ENCODE results near the gene DUSP22.

Gene DUSP22

DNA sequence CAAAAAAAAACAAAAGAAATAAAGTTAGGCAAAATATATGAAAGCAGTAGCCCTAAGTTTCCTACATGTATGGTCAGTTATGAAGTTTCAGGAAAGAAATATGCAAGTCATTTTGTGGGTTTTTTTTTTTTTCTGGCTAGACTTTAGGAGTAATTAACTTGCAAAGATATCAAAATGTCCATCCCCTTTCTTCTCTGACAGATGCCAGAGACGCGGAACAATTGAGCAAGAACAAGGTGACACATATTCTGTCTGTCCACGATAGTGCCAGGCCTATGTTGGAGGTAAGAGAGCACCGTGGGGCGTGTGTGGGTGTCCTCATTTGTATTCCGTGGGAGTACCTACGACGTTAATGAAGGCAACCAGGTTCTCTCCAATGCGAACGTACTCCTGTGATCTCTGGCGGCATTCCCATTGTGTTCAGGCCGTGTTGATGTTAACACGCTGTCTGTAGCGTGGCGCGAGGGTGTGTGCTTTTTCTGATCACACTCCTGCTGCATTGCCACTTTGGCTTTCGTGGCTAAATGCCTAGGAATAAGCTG is 19.5 kb downstream of the DUSP22 start:
- no peak for DNase-seq

DNA sequence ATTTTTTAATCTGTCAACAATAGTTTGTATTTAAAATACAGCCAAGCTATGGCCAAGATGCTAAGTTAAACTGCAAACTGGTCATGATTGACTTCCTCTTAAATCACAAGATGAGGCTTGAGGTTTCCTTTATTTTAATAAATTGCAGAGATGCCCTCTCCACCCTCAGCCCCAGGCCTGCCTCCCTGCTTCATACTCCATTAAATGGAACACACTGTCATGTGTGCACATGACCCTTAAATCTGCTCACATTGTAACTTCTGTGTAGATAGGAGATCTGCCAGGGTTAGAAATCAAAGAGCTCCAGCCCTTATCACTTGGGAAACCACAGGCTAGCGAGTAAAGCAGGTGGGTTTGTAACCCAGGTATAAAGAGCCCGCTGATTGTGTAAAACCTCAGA is 20.8 kb downstream of the DUSP22 start:
- no peak for DNase-seq

DNA sequence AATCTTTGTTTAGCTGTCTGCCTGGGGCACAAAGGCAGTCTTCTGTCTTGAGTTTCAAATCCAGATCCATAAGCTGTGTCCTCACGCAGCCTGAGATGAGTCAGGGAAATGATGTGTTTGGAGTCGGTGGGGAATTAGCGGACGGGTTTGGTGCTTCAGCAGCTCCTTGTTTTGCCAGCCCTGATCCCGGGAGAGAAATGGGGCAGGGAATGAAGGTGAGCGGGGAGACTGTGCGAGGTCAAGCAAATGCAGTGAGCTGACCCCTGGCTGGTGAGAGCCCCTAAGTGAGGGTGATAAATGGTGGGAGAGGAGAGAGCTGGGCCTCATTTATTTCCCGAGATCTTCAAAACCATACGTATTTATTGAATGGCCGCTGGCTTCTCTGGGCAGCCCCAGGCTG is 21.6 kb downstream of the DUSP22 start:
- DNase-seq, result no peak

DNA sequence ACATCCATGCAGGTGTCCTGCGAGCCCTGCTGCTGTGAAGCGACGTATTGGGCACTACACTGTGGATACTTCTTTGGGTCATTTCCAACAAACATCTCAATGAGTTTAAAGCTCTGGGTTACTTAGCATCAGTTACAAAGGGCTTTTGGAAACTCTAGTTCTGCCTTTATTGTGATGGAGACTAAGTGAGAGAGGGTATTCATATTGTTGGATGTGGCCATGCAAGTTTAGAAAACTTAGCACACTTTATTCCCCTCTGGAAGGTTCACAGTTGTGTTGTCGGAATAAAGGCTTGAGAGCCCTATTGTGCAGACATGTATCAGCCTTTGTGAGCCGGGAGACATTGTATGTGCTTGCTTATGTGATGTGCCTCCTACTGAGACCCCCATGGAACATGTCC is 22.1 kb downstream of the DUSP22 start:
- DNase-seq, result no peak

DNA sequence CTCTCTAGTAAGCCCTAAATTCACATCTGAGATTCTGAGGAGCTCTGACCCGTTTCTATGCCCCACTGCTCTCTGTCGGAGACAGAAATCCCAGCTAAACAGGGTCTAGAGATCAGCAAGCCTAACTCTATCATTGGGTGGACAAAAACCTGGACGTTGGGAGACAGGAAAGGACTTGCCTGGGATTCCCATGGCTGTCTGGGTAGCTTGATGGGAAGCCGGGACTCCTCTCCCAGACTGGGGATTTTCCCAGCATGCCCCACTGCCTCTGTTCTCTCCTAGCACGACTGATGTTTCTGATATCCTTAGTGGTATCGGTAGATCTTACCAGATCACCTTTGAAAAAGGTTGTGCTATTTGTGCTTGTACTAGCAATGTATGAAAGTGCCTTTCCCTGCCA is 22.9 kb downstream of the DUSP22 start:
- no peak for DNase-seq

DNA sequence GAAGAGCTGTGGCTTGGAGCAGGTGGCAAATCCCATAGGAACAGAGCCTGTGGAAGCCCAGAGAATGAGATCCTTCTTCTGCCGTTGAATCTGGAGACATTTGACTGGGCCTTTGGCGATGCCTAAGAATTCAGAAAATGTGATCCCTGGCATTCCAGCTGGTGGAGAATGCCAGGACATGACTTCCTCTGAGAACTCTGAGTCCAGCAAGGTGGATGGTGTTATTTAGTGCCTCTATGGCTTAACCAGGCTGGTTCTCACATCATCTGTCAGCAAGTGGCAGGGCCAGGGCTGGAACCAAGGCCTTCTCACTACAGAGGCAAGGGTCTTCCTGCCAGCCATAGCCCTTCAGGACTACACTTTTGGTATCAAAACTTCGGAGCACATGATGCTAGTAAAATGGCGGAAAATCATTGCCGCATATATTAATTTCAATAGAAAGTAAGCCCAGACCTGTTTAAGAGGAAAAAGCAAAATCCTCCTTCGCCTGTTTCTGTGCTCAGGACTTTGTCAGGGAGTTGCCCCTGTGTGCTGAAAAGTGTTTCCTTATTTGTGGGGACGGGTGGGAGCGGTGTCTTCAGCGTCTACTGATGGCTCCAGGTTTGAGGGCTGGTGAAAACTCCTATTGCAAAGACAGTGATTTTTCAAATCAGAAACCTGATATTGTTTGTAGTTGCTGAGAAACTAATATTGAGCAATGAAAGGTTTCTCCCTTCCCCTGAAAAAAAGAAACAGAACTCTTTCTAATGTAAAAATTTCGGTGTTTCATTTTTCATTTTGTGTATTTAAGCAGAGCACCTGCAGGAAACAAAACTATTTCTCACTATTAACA is 23.9 kb downstream of the DUSP22 start:
- DNase-seq, result no peak

DNA sequence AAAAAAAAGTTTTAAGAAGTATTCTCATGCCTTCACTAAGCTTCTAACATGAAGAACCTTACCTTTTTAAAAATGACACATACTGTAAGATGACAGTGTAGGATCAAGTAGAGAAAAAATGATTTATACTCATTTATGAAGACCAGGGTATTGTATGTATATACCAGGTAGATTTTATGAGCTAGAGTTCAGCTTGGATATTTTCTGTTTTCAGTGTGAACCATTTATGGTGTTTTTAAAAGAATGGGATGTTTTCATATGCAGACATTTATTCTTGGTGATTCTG is 24.4 kb downstream of the DUSP22 start:
- DNase-seq, result no peak

DNA sequence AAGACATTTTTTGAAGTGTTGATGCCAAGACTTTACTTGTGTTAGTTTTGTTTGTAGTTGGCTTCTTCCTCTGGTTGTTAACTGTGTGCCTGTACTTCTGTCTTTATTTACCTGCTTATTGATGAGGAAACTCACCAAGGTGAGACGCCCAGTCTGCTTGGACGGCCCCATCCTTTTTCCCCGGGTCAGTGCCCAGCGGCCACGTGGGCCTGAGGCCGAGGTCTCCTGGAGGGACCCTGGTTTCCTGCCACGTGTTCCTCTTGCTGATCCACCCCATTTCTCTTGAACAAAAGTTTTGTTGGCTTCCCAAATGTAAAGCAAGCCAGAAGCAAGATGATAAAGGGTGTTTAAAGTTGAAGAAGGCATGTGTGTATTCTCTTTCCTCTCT is 24.8 kb downstream of the DUSP22 start:
- DNase-seq, result no peak

DNA sequence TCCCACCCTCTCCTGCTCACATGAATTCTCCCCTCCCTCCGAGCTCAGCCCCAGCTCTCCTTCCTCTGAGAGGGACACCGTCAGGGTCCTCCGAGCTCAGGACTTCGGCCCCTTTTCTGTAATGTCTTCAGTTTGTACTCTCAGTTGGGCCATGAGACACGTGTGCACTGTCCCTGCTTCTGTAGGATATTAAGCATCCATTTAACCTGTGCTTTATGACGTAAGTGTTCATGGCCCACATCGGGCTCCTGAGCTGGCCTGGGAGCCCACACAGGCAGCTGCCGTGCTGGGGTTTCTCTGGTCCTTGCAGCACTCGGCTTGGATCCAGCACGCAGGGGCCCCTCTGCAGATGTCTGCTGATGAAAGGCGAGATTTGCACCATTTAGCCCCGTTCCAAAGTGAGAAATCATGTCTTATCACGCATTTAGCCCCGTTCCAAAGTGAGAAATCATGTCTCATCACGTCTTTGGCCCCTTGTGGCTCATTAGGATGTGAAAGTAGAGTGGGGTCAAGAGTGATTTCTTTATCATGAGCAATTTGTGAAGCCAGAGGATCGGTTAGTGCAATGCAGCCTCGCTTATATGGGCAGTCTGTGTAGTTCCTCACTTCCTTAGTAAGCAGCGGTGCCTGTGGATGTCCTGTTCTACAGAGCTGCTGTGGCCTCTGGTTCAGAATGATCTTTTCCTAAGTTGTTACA is 25.3 kb downstream of the DUSP22 start:
- no peak for DNase-seq

DNA sequence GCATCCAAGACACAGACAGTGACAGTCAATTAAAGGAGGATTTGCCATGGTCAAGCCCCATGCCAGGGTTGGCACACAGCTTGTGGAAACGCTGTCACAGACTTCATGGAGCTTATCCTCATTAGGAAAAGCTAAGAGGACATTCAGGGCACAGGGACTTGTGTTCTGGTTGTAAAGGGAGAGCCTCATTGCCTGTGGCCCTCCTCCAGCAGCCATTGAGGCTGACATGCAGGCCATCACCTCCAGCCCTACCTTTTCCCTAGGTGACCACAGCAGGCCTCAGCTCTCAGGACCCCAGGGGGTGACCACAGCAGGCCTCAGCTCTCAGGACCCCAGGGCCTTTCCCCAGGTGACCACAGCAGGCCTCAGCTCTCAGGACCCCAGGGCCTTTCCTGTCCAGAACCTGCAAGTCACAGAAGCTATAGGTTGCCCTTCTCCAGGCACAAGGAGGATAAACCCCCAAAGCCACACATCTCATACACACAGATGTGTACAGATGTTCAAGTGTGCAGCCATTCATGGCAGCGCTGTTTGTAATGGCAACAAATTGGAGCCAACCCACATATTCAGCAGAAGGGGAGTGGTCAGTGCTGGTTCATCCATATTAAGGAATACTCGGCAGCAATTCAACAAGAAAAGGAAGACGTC is 26.1 kb downstream of the DUSP22 start:
- no peak for DNase-seq

DNA sequence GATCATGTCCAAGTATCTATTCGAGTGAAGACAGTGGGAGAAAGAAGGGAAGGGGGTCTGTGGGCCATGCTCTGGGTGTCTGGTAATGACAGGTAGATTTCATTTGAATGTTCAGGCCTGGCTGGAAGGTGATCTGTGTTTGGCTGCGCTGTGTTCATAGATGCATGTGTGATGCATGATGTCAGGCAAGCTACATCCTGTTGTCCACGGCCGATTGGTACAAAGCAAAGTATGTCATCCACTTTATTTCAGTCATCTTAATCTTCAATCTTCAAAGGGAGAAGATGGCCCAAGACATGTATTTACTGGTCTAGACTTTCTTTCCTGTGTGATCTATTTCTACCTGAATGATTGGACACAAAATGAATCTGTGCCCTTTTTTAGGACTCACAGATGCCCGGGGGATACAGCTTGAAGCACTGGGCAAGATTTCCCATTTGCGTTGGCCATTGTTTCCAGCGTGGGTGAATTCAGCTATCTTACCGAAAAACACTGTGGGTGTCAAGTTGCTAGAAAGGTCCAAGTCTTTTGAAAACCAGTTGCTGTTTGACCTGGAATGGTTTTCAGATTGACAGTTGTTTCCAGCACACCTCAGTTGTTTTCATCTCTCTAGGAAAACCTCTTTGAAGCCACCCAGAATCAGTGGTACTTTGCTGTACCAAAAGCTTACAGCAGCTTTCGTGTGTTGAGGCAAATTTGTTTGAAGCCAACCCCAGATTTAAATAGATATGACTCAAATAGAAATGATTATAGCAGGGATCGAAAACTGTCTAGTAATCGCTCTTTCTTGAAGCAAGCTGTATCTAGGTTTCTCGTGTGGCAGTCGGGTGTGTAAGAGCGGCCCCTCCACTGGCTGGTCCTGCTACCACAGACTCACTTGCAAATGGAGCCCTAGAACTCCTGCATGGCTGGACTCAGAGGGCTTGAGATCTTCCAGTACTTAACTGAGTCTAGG is 27.2 kb downstream of the DUSP22 start:
- no peak for DNase-seq

DNA sequence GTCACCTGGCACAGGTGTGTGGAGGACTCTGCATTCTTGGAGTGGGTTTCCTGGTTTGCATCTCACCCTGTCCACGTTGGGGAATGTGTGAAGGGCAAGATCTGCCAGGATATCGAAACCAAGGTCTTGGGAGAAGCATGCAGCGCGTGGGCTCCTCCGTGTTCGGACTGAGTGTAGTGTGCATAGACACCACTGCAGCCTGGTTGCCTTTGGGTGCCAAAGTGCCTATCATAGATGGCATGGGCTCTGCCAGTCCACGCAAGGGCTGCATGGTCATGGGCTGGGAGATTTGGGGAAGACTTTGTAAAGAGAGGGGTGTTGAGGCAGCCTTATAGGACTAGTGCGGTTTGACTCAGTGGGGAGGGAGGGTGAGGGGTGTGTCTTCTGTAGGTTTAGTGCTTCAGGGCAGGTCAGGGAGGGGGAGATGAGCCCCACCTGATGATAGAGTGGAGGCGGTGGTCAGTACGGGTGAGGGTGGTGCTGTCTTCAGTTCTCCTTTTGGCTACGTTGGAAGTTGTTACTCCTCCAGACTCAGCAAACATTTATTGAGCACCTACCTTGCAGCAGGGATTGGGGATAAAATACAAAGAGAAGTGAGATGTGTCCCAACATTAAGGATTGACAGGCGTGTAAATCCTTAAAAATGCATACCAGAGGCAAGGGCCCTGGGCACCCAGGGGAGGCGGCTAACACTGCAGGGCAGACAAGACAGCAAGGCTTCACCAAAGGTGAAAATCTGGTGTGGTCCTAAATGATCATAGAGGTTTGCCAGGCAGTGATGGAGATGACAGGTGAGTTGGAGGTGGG is 28.3 kb downstream of the DUSP22 start:
- DNase-seq, result no peak

DNA sequence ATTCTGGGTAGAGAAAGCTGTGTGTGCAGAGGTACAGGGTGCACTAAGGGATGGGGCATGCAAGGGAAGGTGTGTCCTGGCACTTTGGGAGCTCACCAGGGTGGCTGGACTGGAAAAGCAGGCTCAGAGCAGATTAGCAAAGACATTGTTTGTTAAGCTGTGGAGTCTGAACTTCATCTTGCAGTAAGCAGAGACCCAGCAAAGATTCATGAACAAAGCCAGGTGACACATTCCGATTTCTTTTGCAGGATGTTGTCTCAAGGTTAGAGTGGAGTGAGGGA is 28.8 kb downstream of the DUSP22 start:
- DNase-seq, result no peak

DNA sequence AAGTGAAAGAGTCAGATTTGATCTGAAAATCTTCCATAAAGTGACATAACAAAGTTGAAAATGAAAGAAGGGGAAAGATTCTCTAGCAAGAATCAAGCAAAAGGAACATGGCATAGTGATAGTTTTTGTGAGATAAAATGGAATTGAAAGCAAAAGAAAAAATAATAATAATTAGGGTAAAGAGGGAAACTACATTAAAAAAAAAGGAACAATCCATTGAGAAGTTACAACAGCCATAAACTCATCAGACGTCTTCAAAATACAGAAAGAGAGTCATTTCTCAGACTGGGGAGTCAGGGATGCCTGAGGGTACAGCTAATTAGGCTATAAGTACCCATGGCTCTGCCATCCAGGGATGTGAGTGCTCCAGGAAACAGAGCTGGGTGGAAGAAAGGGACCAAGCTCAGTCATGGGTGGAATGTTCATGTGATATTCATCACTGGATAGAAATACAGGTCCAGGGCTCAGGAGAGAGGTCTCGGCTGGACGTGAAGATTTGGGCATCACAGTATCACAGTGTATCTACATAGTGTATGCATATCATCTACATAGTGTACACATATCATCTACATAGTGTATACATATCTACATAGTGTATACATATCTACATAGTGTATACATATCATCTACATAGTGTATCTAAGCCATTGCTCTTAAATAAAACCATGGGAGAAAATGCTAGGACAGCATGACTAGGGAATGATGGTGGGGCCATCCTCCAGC is 29.4 kb downstream of the DUSP22 start:
- no peak for DNase-seq

DNA sequence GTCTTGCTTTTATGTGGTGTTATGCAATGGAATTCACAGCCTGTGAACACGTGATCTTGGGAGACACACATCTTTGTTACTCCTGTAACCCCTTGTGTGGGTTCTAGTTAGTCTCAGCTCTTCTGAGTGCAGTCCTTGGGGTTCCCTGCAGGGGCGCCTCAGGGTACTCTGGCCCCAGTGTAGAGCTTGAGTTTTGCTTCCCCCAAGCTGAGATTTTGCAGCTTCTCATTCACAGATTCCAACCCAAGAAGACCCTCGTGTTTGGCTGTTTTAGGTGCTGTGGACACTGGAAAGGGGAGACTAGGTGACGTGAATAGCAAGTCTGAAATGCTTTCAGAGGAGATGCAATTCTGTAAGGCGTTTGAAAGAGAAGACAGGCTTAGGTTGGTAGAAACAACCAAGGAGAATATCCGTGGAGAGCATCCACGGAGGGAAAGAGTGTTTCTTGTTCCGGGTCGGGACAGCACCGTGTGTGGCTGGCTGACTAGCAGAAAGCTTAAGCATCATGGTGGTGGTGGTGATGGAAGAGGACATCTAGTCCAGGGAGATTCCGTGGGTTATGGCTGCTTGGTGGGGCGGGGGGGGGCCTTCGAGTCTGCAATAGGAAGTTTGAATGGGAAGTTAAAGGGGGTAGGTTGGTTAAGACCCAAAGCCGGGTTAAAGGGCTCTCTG is 30.1 kb downstream of the DUSP22 start:
- no peak for DNase-seq

DNA sequence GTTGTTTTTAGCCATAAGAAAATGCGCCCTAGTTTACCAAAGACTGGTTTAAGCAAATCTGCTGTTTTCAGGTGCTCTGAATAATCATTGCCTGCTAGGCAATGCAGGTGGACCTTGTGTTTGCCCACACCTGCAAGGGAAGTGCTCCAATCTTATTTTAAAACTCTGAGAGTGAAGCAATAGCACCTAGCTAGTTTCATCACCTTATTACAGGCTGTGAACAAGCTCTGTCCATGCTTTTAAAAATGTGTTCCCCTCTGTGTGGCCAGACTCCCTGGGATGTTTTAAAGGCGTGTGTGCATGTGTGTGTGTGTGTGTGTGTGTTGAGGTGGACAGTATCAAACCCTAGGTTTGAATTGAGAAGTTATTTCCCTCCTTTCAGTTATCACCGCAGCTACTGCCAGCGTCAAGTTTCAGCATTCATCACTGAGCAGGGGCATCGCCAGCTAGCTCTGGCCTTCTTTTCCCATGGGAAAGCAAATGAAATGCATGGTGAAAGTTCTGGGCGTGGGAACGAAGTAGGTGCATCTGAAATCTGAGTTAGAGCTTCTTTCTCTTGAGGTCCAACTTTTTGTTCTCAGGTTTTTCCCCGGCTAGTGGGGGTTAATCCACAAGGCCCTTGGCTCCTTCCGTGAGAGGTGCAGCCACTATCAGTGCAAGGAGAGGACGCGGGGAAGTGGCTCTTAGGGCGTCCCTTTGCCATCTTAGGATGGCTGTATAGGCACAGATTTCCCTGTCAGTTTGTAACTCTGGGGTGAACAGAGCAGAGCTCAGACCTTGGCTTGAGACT is 30.8 kb downstream of the DUSP22 start:
- no peak for DNase-seq

DNA sequence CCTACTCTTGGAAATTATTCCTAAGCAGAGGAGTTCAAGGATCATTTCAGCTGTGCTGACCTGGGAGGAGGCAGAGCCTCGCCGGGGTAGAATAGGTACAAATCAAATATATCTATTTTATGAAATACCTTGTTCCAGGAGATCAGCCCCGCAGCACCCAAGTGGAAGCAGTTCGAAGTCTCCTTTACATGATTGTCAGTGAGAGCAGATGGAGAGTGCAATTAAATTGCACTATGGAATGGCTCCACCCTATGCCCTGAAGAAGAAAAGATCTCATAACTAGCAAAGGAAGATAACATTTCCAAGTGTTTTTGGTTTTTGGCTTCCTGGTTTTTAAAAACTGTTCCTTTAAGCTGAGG is 31.4 kb downstream of the DUSP22 start:
- no peak for DNase-seq

DNA sequence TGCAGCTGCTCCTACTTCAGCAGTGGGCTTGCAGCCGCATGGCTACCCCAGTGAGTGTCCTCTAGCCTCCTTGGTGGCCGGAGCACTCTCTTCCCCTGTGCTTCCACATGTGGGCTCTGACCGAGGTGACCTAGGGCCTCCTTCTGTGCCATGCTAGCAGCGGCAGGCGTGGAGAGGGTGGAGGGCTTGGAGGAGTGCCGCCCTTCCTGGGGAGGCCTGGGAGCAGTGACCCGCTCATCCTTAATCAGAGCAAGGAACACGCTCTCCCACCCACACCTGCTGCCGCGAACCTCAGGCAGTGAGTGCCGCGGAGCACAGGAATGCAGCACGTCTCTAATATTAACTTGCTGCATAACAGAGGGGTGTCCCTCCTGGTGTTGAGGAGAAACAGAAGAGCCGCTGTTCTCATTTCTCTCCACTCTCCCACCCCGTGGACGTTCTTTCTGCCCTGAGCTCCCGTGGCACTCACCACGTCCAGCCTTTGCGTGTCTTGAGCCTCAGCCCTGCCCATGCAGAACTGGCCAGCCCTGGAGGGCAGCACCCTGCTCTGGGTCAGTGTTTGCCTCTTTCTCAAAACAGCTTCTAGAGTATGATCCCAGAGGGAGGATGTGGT is 31.9 kb downstream of the DUSP22 start:
- no peak for DNase-seq

DNA sequence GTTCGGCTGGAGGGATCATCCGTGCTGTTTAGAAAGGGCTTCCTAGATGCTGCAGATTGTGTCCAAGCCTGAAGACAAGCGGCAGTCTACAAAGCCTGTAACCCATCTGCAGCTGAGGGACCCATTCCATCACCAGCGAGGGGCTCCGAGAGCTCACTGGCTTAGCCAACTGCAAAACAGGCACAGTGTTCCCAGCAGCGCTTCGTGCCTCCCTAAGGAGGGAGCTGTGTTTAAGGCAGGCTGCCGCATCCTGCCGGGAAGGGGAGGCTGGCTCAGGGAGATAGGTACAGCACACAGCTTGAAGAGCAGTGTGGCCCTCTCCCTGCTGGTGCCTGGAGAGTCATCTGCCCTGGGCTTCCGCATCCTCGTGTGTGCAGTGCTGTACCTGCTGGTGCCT is 32.4 kb downstream of the DUSP22 start:
- DNase-seq, result no peak
